Esophagus (tissue), 2 donors: ENCODE measurements around the gene CDX1. TPM values are rescaled to one million over a fixed set of nuclear protein-coding genes. Genes with fewer than 3 reads are reported as not detected.

Source experiments
- H3K27ac ChIP-seq, 2 donors: one replicate each; pipeline ENCODE4 v1.5.1; 2013; ENCODE audit warnings: low read depth in 2 of 2, mild to moderate bottlenecking in 2 of 2, inconsistent platforms in 1 of 2, low read length in 1 of 2, moderate library complexity in 1 of 2
- H3K27me3 ChIP-seq, 2 donors: one replicate each; pipeline ENCODE4 v1.6.1; 2013; ENCODE audit warnings: low read length in 2 of 2, control low read depth in 1 of 2, mild to moderate bottlenecking in 1 of 2; ENCODE audit not compliant: insufficient read depth in 2 of 2, control insufficient read depth in 1 of 2
- H3K36me3 ChIP-seq, 2 donors: one replicate each; pipeline ENCODE4 v1.6.1; 2013; ENCODE audit warnings: low read length in 1 of 2; ENCODE audit not compliant: control insufficient read depth in 2 of 2, insufficient read depth in 2 of 2
- H3K4me1 ChIP-seq, 2 donors: one replicate each; pipeline ENCODE4 v1.6.1; 2013; ENCODE audit warnings: low read length in 1 of 2; ENCODE audit not compliant: control insufficient read depth in 2 of 2, insufficient read depth in 2 of 2
- H3K4me3 ChIP-seq, 2 donors: one replicate each; pipeline ENCODE4 v1.5.1; 2013; ENCODE audit warnings: low read length in 2 of 2, mild to moderate bottlenecking in 2 of 2, low read depth in 1 of 2, moderate library complexity in 1 of 2
- H3K9me3 ChIP-seq, 2 donors: one replicate each; pipeline ENCODE4 v1.6.1; 2013; ENCODE audit warnings: mild to moderate bottlenecking in 2 of 2, low read depth in 1 of 2, low read length in 1 of 2, moderate library complexity in 1 of 2; ENCODE audit not compliant: control insufficient read depth in 2 of 2, insufficient read depth in 1 of 2
- WGBS, 2 donors: extraction: QIAGEN DNeasy Blood & Tissue Kit; methylation state at CpG; one replicate each; pipeline ENCODE4 v1.1.7; 2013; 5-methylcytosine and 5-hydroxymethylcytosine counted together
- polyA plus RNA-seq, 2 donors: library from polyadenylated mRNA; stranded (reverse); fragments of 200-250 nt; gene quantifications; one replicate each; pipeline ENCODE4 v1.2.3, GENCODE V29; 2013
- donor health status: healthy with polysubstance abuse.
- donor health status: Bipolar disorder and iron deficiency.

The CDX1 gene
- polyA plus RNA-seq, 2 donors: 0.08 TPM; not detected in 1

DNA sequence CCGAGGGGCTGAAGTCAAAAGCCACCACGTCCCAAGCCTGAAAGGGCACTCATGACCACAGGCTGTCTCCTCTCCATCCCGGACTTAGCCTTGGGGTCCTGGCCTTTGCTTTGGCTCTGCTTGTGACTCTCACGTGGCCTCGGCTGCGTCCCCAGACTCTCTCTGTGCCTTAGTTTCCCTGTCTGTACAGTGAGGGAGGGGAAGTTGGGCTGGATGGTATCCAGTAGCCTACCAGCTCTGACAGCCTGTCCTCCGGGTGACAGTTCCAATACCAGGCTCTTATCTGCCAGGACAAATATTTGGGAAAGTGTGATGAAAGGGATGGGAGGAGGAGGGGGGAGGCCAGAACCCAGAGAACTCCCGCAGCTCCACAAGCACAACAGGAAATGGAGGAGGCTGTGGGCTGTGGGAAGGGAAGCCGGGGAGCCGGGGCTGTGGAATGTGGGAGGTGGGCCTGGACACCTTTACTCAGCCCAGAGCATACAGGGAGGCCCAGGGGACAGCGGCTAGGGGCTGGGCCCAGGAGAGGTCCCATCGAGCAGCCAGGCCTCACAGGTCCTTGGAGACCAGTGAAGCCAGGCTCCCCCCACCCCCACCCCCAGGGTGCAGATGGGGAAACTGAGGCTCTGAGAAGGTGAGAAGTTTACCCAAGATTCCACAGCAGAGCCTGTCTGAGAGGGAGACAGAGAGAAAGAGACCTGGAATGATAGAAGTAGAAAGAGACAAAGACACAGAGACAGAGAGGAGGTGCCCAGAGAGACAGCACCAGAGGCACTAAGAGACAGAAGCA, 29.2 kb upstream of the CDX1 start:
- Histone ChIP-seq H3K36me3 (no peaks in the 10 kb centered on the region), H3K27ac (peak overlapping the region; percentile 12 to 65), H3K27me3 (no peaks in the 10 kb centered on the region), H3K9me3 (no peaks in the 10 kb centered on the region), H3K4me1 (peaks cover 3 to 25% of the 10 kb centered on the region in 2 donors), H3K4me3 (no peak overlapping the region)
- WGBS, 2 donors: 56 to 59% methylated on average over 12 of the region's 12 CpGs

- no peaks in the 10 kb centered on the region for H3K9me3 ChIP-seq
- H3K27me3 ChIP-seq: no peaks in the 10 kb centered on the region
- peak overlapping the region; percentile 58 to 66 for H3K27ac ChIP-seq
- WGBS, 2 donors: 70 to 72% methylated on average over 5 of the region's 5 CpGs
- peaks cover 3 to 23% of the 10 kb centered on the region in 2 donors for H3K4me1 ChIP-seq
- H3K36me3 ChIP-seq: no peaks in the 10 kb centered on the region
- no peak overlapping the region for H3K4me3 ChIP-seq
Observed at GRCh38 chr5:150137997-150138396, 28.6 kb upstream of the CDX1 start.

GRCh38 chr5:150138551-150139265, 27.9 kb upstream of the CDX1 start:
- Histone ChIP-seq H3K27me3 (no peaks in the 10 kb centered on the region), H3K9me3 (no peaks in the 10 kb centered on the region), H3K4me3 (no peak overlapping the region), H3K4me1 (peaks cover 3 to 25% of the 10 kb centered on the region in 2 donors), H3K27ac (peak overlapping the region; percentile 66 to 71), H3K36me3 (no peaks in the 10 kb centered on the region)
- WGBS, 2 donors: 52 to 55% methylated on average over 10 of the region's 10 CpGs

DNA sequence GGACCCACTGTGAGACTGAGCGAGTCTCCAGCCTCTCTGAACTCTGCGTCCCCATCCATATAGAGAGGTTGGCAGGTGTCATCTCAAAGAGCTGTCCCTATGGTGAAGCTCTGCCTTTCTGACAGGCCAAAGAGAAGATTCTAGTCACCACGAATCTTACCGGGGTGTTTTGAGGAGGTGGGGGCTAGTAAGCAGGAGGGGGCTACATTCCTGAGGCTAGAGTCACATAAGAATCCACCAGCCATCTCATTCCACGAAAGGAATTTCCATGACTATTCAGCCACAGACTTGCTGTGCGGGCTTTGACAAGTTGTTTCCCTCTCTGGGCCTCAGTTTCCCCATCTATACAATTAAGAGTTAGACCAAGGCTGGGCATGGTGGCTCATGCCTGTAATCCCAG, 27.2 kb upstream of the CDX1 start:
- Histone ChIP-seq H3K27me3 (no peaks in the 10 kb centered on the region), H3K27ac (peak overlapping the region; percentile 66 to 71), H3K4me1 (peaks cover 3 to 25% of the 10 kb centered on the region in 2 donors), H3K4me3 (no peak overlapping the region), H3K9me3 (no peaks in the 10 kb centered on the region), H3K36me3 (no peaks in the 10 kb centered on the region)
- WGBS, 2 donors: 62 to 67% methylated on average over 6 of the region's 6 CpGs

GRCh38 chr5:150140830-150141229, 25.7 kb upstream of the CDX1 start:
- WGBS, 2 donors: 64 to 66% methylated on average over 11 of the region's 11 CpGs

DNA sequence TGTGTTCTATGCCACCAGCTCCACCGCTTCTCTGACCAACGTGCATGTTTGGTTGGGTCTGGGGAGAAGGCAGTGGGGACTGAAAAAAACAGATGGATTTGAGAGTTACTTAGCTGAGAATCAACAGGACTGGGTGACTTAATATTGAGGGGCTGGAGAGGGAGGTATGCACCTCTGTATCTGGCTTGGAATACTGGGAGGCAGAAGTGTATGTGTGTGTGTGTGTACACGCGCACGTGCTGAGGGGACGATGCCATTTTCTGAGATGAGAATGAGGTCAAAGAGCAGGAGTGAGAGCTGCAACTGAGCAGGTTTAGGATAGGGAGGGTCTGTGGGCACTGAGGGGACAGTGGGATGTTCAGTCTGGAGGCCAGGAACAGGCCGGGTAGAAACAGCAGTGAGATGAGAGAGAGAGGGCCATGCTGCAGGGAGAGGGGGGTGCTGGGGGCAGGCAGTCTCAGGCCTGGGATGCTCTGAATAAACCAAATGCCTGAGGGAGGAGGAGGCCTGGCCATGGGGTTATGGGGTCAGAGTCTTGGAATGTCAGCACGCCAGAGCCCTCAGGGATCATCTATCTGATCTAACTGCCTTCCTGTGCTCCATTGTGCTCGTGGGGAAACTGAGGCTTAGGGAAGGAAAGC, 24.9 kb upstream of the CDX1 start:
- Histone ChIP-seq H3K36me3 (no peaks in the 10 kb centered on the region), H3K4me1 (peaks cover 3 to 25% of the 10 kb centered on the region in 2 donors), H3K4me3 (no peak overlapping the region), H3K9me3 (no peaks in the 10 kb centered on the region), H3K27ac (peak overlapping the region; percentile 58 to 74), H3K27me3 (no peaks in the 10 kb centered on the region)
- 67 to 72% methylated on average over 9 of the region's 9 CpGs for whole genome bisulfite sequencing, 2 donors

More at GRCh38 chr5:150140830-150141229, 25.7 kb upstream of the CDX1 start:
- Histone ChIP-seq H3K36me3 (no peaks in the 10 kb centered on the region), H3K4me3 (no peak overlapping the region), H3K27me3 (no peaks in the 10 kb centered on the region), H3K27ac (peak overlapping the region; percentile 68 to 78), H3K9me3 (no peaks in the 10 kb centered on the region), H3K4me1 (peaks cover 3 to 25% of the 10 kb centered on the region in 2 donors)

- no peaks in the 10 kb centered on the region for H3K36me3 ChIP-seq
- H3K27ac ChIP-seq: peak overlapping the region; percentile 58 to 80
- no peaks in the 10 kb centered on the region for H3K9me3 ChIP-seq
- peaks cover 3 to 23% of the 10 kb centered on the region in 2 donors for H3K4me1 ChIP-seq
- no peak overlapping the region for H3K4me3 ChIP-seq
- WGBS, 2 donors: 76 to 79% methylated on average over 14 of the region's 14 CpGs
- no peaks in the 10 kb centered on the region for H3K27me3 ChIP-seq
Observed at GRCh38 chr5:150142185-150142958, 24.2 kb upstream of the CDX1 start.

DNA sequence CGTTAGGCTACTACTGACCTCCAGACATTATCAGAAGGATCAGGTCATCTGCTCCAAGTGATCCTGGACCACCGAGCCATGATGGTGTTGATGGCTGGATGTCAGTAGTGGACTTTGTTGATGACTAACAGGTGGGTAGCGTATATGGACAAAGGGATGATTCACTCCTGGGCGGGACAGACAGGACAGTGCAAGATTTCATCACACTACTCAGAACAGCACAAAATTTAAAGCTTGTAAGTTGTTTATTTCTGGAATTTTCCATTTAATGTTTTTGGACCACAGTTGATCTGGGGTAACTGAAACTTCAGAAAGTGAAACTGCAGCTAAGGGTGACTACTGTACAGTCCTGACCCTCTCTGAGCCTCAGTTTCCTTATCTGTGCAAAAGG, 23.6 kb upstream of the CDX1 start:
- no peaks in the 10 kb centered on the region for H3K9me3 ChIP-seq
- H3K27me3 ChIP-seq: no peaks in the 10 kb centered on the region
- peaks cover 3 to 23% of the 10 kb centered on the region in 2 donors for H3K4me1 ChIP-seq
- H3K27ac ChIP-seq: peak overlapping the region; percentile 80 to 88
- 49 to 60% methylated on average over 4 of the region's 4 CpGs for WGBS, 2 donors
- H3K36me3 ChIP-seq: no peaks in the 10 kb centered on the region
- no peak overlapping the region for H3K4me3 ChIP-seq
